ENCODE data around the gene COLEC12. TPM values are rescaled to one million over a fixed set of nuclear protein-coding genes. Genes with fewer than 3 reads are reported as not detected.

Gene COLEC12
- polyA plus RNA-seq, 2 donors = 0.75 to 1.2 TPM

DNA sequence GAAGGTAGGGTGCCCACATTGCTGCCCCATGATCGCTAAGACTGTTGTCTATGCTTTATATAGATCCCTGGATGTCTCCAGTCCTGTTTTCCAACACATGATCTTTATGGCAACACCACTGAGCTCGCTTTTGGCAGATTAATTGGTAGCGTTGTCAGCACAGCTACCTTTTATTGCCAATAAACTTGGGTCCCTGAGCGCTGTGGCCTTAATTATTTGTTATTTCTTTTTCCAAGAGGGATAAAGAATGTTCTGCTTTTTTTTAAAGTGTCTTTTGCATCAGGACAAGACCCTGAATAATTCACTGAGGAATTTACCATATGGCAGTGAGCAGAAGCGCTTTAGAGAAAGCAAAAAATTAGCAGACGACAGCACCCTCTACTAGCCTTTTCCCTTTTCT is 113.5 kb downstream of the COLEC12 start:
- no peak overlapping the region for H3K4me3 ChIP-seq (ENCODE audit: low read depth in 1 of 2, low read length in 2 of 2)
- no peaks in the 10 kb centered on the region for H3K27me3 ChIP-seq (ENCODE audit: control insufficient read depth in 1 of 2, insufficient read depth in 2 of 2, low read length in 2 of 2)
- H3K9me3 ChIP-seq (ENCODE audit: control insufficient read depth in 2 of 2, insufficient read depth in 1 of 2, low read depth in 1 of 2, low read length in 1 of 2) = no peaks in the 10 kb centered on the region
- 86 to 91% methylated on average over 6 of the region's 6 CpGs for WGBS, 2 donors
- no peak overlapping the region for H3K27ac ChIP-seq (ENCODE audit: low read depth in 2 of 2, low read length in 1 of 2)
- no peaks in the 10 kb centered on the region for H3K4me1 ChIP-seq (ENCODE audit: control insufficient read depth in 2 of 2, insufficient read depth in 2 of 2, low read length in 1 of 2)
- no peaks in the 10 kb centered on the region for H3K36me3 ChIP-seq (ENCODE audit: control insufficient read depth in 2 of 2, insufficient read depth in 2 of 2, low read length in 1 of 2)

DNA sequence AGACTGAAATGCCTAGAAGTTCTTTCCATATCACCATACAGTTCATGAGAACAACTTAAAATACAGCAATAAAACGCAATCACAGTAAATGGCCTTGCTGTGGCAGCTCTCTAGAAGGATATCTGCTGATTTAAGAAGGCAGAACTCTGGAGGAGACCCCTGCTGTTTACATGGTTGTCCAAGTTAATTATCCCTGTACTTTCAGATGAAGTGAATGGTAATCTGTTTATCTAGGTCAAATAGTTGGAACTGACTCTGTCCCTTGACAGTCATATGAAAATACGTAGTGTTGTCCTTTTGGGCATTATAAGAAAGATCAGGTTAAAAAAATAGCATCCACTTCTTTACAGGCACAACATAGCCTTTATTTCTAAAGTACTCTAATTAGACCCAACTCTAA is 115.6 kb downstream of the COLEC12 start:
- 77 to 93% methylated on average over 2 of the region's 2 CpGs for WGBS, 2 donors
- Histone ChIP-seq H3K9me3 (ENCODE audit: control insufficient read depth in 2 of 2, insufficient read depth in 1 of 2, low read depth in 1 of 2, low read length in 1 of 2) (no peaks in the 10 kb centered on the region), H3K4me1 (ENCODE audit: control insufficient read depth in 2 of 2, insufficient read depth in 2 of 2, low read length in 1 of 2) (no peaks in the 10 kb centered on the region), H3K36me3 (ENCODE audit: control insufficient read depth in 2 of 2, insufficient read depth in 2 of 2, low read length in 1 of 2) (no peaks in the 10 kb centered on the region), H3K27me3 (ENCODE audit: control insufficient read depth in 1 of 2, insufficient read depth in 2 of 2, low read length in 2 of 2) (no peaks in the 10 kb centered on the region), H3K27ac (ENCODE audit: low read depth in 2 of 2, low read length in 1 of 2) (no peak overlapping the region), H3K4me3 (ENCODE audit: low read depth in 1 of 2, low read length in 2 of 2) (no peak overlapping the region)

DNA sequence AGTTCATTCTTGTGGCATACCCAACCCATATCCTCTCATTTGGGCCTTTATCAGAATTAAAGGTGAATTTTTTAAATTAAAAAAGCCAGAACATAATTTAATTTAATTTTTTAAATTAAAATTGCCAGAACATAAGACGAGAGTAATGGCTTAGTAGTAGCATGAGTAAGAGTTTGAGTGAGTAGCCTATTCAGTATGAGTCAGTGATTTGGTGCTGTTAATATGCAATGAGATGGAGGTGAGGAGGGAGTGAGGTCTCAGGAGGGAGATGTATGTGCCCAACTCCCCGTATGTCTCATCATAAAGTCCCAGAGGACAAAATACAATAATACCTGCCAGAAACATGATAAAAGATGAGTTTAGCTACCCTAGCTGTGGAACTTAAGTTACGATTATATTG is 117.4 kb downstream of the COLEC12 start:
- WGBS, 2 donors = 81 to 88% methylated on average over 3 of the region's 3 CpGs
- H3K27me3 ChIP-seq (ENCODE audit: control insufficient read depth in 1 of 2, insufficient read depth in 2 of 2, low read length in 2 of 2) = no peaks in the 10 kb centered on the region
- no peaks in the 10 kb centered on the region for H3K9me3 ChIP-seq (ENCODE audit: control insufficient read depth in 2 of 2, insufficient read depth in 1 of 2, low read depth in 1 of 2, low read length in 1 of 2)
- no peak overlapping the region for H3K4me3 ChIP-seq (ENCODE audit: low read depth in 1 of 2, low read length in 2 of 2)
- H3K27ac ChIP-seq (ENCODE audit: low read depth in 2 of 2, low read length in 1 of 2) = no peak overlapping the region
- no peaks in the 10 kb centered on the region for H3K36me3 ChIP-seq (ENCODE audit: control insufficient read depth in 2 of 2, insufficient read depth in 2 of 2, low read length in 1 of 2)
- H3K4me1 ChIP-seq (ENCODE audit: control insufficient read depth in 2 of 2, insufficient read depth in 2 of 2, low read length in 1 of 2) = peaks cover 0 to 3% of the 10 kb centered on the region in 2 donors

DNA sequence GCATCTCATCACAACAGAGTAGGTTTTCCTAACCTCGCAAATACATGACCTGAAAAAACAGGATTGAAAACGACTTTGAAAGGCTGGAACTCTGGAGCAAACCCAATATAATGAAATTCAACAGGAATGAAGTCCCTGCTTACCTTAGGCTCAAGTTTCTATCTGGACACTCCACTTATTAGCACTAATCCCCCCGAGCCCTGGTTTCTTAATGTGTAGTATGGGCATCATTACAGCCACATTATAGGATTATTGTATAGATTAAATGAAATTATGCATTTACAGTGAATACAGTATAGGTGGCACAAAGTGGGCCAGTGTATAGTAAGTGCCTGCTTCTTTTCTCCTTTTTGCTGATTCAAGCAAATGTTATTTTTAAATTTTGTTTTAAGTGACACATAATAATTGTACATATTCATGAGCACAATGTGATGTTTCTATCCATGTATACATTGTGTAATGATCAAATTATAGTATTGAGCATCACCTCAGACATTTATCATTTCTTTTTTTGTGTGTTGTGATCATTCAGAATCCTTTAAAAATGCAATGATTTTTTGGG is 118.0 kb downstream of the COLEC12 start:
- 71 to 81% methylated on average over 3 of the region's 3 CpGs for WGBS, 2 donors
- H3K4me3 ChIP-seq (ENCODE audit: low read depth in 1 of 2, low read length in 2 of 2) = no peak overlapping the region
- H3K27me3 ChIP-seq (ENCODE audit: control insufficient read depth in 1 of 2, insufficient read depth in 2 of 2, low read length in 2 of 2) = no peaks in the 10 kb centered on the region
- H3K27ac ChIP-seq (ENCODE audit: low read depth in 2 of 2, low read length in 1 of 2) = no peak overlapping the region
- H3K4me1 ChIP-seq (ENCODE audit: control insufficient read depth in 2 of 2, insufficient read depth in 2 of 2, low read length in 1 of 2) = peaks cover 0 to 6% of the 10 kb centered on the region in 2 donors
- no peaks in the 10 kb centered on the region for H3K9me3 ChIP-seq (ENCODE audit: control insufficient read depth in 2 of 2, insufficient read depth in 1 of 2, low read depth in 1 of 2, low read length in 1 of 2)
- no peaks in the 10 kb centered on the region for H3K36me3 ChIP-seq (ENCODE audit: control insufficient read depth in 2 of 2, insufficient read depth in 2 of 2, low read length in 1 of 2)

DNA sequence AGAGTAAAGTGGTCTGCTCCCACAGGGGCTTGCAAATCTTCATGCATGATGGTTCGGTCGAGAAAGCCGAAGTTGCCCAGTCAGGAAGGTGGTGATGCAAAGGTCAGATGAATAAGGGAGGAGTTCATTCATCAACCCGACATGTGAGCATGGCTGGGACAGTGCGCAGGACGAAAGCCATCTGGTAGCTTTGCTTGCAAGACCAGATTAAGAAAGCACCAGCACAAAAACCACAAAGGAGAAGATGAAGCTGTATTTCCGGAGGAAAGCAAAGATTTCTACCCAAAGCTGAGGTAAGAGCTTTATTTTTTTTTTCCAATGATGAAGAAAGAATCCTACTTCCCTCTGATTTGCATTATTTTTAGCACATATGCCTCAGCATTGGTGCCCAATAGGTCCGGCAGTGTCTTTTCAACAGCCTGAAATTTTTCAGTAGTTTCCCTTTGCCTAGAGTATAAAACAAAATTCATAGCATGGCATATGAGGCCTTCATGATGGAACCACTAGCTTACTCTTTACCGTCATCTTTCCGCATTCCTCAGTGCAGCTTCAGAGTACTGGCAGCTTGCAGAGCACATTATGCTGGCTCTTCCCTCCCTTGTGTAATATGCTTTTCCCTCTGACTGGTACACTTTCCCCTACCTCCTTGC is 120.7 kb downstream of the COLEC12 start:
- H3K36me3 ChIP-seq (ENCODE audit: control insufficient read depth in 2 of 2, insufficient read depth in 2 of 2, low read length in 1 of 2) = no peaks in the 10 kb centered on the region
- no peaks in the 10 kb centered on the region for H3K27me3 ChIP-seq (ENCODE audit: control insufficient read depth in 1 of 2, insufficient read depth in 2 of 2, low read length in 2 of 2)
- WGBS, 2 donors = 72 to 75% methylated on average over 10 of the region's 10 CpGs
- H3K4me3 ChIP-seq (ENCODE audit: low read depth in 1 of 2, low read length in 2 of 2) = no peak overlapping the region
- H3K27ac ChIP-seq (ENCODE audit: low read depth in 2 of 2, low read length in 1 of 2) = no peak overlapping the region
- H3K9me3 ChIP-seq (ENCODE audit: control insufficient read depth in 2 of 2, insufficient read depth in 1 of 2, low read depth in 1 of 2, low read length in 1 of 2) = no peaks in the 10 kb centered on the region
- peaks cover 0 to 6% of the 10 kb centered on the region in 2 donors for H3K4me1 ChIP-seq (ENCODE audit: control insufficient read depth in 2 of 2, insufficient read depth in 2 of 2, low read length in 1 of 2)

DNA sequence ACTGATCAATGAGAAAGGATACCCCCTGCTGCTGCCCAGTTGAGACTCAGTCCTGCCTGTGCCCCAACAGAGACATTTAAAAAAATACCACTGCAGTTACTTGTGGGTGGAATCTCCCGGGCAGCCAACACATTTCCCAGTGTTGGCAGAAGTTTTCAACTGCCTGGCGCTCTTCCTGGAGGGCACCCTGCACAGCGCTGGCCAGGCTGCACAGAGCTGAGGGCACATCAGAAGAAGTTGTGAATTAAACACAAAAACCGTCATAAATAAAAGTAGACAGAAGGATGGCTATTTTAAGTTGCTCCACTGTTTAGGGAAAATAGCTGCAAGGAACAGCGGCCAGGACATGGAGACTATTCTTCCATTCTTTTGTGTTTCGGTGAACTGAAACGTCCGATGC is 122.4 kb downstream of the COLEC12 start:
- no peaks in the 10 kb centered on the region for H3K27me3 ChIP-seq (ENCODE audit: control insufficient read depth in 1 of 2, insufficient read depth in 2 of 2, low read length in 2 of 2)
- no peaks in the 10 kb centered on the region for H3K9me3 ChIP-seq (ENCODE audit: control insufficient read depth in 2 of 2, insufficient read depth in 1 of 2, low read depth in 1 of 2, low read length in 1 of 2)
- 40 to 49% methylated on average over 8 of the region's 8 CpGs for WGBS, 2 donors
- peaks cover 0 to 6% of the 10 kb centered on the region in 2 donors for H3K4me1 ChIP-seq (ENCODE audit: control insufficient read depth in 2 of 2, insufficient read depth in 2 of 2, low read length in 1 of 2)
- H3K27ac ChIP-seq (ENCODE audit: low read depth in 2 of 2, low read length in 1 of 2) = no peak overlapping the region
- H3K4me3 ChIP-seq (ENCODE audit: low read depth in 1 of 2, low read length in 2 of 2) = no peak overlapping the region
- no peaks in the 10 kb centered on the region for H3K36me3 ChIP-seq (ENCODE audit: control insufficient read depth in 2 of 2, insufficient read depth in 2 of 2, low read length in 1 of 2)

DNA sequence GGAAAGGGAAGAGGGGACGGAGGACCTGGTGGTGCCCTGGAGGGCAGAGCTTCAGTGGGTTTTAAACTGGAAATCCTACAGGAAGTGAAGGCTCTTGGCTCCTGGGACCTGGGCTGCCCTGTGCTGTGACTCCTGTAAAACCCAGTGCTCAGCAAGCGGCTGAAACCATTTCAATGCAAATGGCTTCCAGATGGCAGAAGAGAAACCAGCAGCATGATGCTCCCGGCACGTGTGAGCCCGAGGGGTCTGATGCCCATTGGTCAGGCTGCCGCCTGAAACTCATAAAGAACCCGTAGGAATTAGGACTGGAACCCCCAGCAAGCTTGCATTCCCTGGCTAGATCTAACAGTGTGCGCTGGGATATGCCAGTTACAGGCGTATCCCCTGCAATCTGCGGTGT is 123.4 kb downstream of the COLEC12 start:
- Histone ChIP-seq H3K27ac (ENCODE audit: low read depth in 2 of 2, low read length in 1 of 2) (no peak overlapping the region), H3K36me3 (ENCODE audit: control insufficient read depth in 2 of 2, insufficient read depth in 2 of 2, low read length in 1 of 2) (no peaks in the 10 kb centered on the region), H3K4me3 (ENCODE audit: low read depth in 1 of 2, low read length in 2 of 2) (no peak overlapping the region), H3K27me3 (ENCODE audit: control insufficient read depth in 1 of 2, insufficient read depth in 2 of 2, low read length in 2 of 2) (no peaks in the 10 kb centered on the region), H3K9me3 (ENCODE audit: control insufficient read depth in 2 of 2, insufficient read depth in 1 of 2, low read depth in 1 of 2, low read length in 1 of 2) (no peaks in the 10 kb centered on the region), H3K4me1 (ENCODE audit: control insufficient read depth in 2 of 2, insufficient read depth in 2 of 2, low read length in 1 of 2) (peaks cover 0 to 6% of the 10 kb centered on the region in 2 donors)
- 80 to 82% methylated on average over 10 of the region's 10 CpGs for WGBS, 2 donors

DNA sequence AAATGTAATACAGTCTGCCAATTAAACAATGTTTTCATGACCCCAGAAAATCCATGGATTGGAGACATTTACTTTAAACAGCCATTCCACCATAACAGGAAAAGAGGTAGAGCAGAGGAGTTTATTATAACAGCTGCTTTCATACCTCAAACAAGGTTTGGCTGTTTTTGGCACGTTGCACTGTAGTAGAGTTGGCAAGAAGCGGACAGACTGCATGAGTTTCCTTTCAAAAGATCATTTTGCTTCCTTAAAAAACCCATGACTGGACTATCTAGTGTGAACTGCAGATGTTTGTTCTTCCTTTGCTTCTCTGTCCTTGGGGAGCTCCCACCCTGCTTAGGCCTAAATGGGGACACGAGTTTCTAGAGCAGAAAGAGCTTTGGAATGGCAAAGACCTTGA is 124.2 kb downstream of the COLEC12 start:
- no peaks in the 10 kb centered on the region for H3K36me3 ChIP-seq (ENCODE audit: control insufficient read depth in 2 of 2, insufficient read depth in 2 of 2, low read length in 1 of 2)
- H3K27ac ChIP-seq (ENCODE audit: low read depth in 2 of 2, low read length in 1 of 2) = no peak overlapping the region
- no peak overlapping the region for H3K4me3 ChIP-seq (ENCODE audit: low read depth in 1 of 2, low read length in 2 of 2)
- 17 to 24% methylated on average over 3 of the region's 3 CpGs for WGBS, 2 donors
- no peaks in the 10 kb centered on the region for H3K9me3 ChIP-seq (ENCODE audit: control insufficient read depth in 2 of 2, insufficient read depth in 1 of 2, low read depth in 1 of 2, low read length in 1 of 2)
- H3K4me1 ChIP-seq (ENCODE audit: control insufficient read depth in 2 of 2, insufficient read depth in 2 of 2, low read length in 1 of 2) = peaks cover 0 to 6% of the 10 kb centered on the region in 2 donors
- no peaks in the 10 kb centered on the region for H3K27me3 ChIP-seq (ENCODE audit: control insufficient read depth in 1 of 2, insufficient read depth in 2 of 2, low read length in 2 of 2)

DNA sequence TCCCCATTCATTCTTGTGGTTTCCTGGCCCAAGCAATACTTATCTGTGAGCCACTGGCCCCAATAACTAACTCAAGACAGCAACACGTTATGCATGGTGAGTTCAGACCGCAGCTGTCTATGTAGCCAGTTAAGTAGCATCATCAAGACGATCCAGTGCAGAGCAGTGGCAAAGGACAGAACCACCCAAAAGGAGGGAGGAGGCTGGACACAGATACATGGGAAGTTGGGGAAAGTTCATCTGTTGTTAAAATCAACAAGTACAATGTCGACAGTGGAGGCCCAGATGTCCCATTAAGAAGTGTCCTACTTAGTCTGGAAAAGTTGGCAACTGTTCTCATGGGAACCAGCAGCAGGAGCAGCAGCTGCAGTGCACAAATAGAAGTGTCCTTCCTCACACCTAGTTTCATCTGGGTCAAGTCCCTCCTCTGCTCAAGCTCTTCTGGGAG is 125.8 kb downstream of the COLEC12 start:
- Histone ChIP-seq H3K36me3 (ENCODE audit: control insufficient read depth in 2 of 2, insufficient read depth in 2 of 2, low read length in 1 of 2) (no peaks in the 10 kb centered on the region), H3K4me1 (ENCODE audit: control insufficient read depth in 2 of 2, insufficient read depth in 2 of 2, low read length in 1 of 2) (peaks cover 0 to 6% of the 10 kb centered on the region in 2 donors), H3K27me3 (ENCODE audit: control insufficient read depth in 1 of 2, insufficient read depth in 2 of 2, low read length in 2 of 2) (no peaks in the 10 kb centered on the region), H3K4me3 (ENCODE audit: low read depth in 1 of 2, low read length in 2 of 2) (no peak overlapping the region), H3K27ac (ENCODE audit: low read depth in 2 of 2, low read length in 1 of 2) (no peak overlapping the region), H3K9me3 (ENCODE audit: control insufficient read depth in 2 of 2, insufficient read depth in 1 of 2, low read depth in 1 of 2, low read length in 1 of 2) (no peaks in the 10 kb centered on the region)
- WGBS, 2 donors = 64 to 67% methylated on average over 4 of the region's 4 CpGs

DNA sequence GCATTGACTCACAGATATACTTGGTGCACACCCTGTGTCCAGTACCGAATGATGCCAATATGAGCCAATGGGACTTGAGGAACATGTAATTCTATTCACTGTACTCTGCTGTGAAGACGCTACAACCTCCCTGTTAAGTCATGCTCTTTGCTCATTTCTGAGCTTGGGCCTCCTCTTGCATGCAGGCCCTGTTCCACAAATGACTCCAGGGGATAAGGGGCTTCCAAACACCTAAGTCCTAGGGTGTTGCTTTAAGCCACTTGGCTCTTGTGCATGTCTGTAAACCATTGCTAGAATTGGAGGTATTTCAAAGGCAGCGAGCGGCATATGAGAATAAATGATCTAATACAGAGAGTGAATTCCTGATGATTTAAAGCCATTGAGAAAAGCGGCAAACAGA is 126.7 kb downstream of the COLEC12 start:
- Histone ChIP-seq H3K27ac (ENCODE audit: low read depth in 2 of 2, low read length in 1 of 2) (no peak overlapping the region), H3K36me3 (ENCODE audit: control insufficient read depth in 2 of 2, insufficient read depth in 2 of 2, low read length in 1 of 2) (no peaks in the 10 kb centered on the region), H3K9me3 (ENCODE audit: control insufficient read depth in 2 of 2, insufficient read depth in 1 of 2, low read depth in 1 of 2, low read length in 1 of 2) (no peaks in the 10 kb centered on the region), H3K4me3 (ENCODE audit: low read depth in 1 of 2, low read length in 2 of 2) (no peak overlapping the region), H3K4me1 (ENCODE audit: control insufficient read depth in 2 of 2, insufficient read depth in 2 of 2, low read length in 1 of 2) (peaks cover 0 to 6% of the 10 kb centered on the region in 2 donors), H3K27me3 (ENCODE audit: control insufficient read depth in 1 of 2, insufficient read depth in 2 of 2, low read length in 2 of 2) (no peaks in the 10 kb centered on the region)
- 87 to 88% methylated on average over 5 of the region's 5 CpGs for WGBS, 2 donors
